ENCODE data around the gene CACNA2D3. TPM values are rescaled to one million over a fixed set of nuclear protein-coding genes. Genes with fewer than 3 reads are reported as not detected.

CACNA2D3 gene
- total RNA-seq, 1 donor from 2014 or later = 0.29 TPM

DNA sequence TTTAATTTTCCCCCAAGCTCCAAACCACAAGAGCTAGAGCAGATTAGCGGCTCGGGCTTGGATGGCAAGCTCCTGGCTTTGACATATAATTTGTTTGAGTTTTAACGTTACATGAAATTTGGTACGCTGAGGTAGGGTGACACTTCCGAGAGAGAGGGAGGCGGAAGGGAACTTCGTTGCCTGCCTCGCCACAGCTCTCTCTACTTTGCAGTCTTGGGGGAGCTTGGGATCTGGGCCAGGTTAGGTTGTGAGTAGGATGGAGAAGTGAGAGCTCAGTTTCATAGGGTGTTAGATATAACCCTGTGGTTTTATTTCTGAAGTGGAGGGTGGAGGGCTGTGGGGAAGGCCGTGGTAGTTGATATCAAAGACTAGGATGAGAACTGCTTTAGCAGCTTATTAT lies 765.8 kb downstream of the CACNA2D3 start:
- no peaks in the 10 kb centered on the region for H3K36me3 Mint-ChIP-seq (ENCODE audit: insufficient read depth)
- no peak for DNase-seq (ENCODE audit: low spot score, unreplicated experiment)
- no peak overlapping the region for H3K4me3 Mint-ChIP-seq (ENCODE audit: low read depth)
- no peak for TF ChIP-seq CTCF (IDR thresholded peaks at IDR 0.05; ENCODE audit: unreplicated experiment)
- no peak overlapping the region for H3K27ac Mint-ChIP-seq
- peaks cover 11% of the 10 kb centered on the region for H3K27me3 Mint-ChIP-seq
- H3K9me3 Mint-ChIP-seq (ENCODE audit: low read depth) = no peaks in the 10 kb centered on the region
- peaks cover 9% of the 10 kb centered on the region for H3K4me1 Mint-ChIP-seq (ENCODE audit: low read depth)

- no peak overlapping the region for H3K4me3 Mint-ChIP-seq (ENCODE audit: low read depth)
- H3K9me3 Mint-ChIP-seq (ENCODE audit: low read depth) = no peaks in the 10 kb centered on the region
- no peak overlapping the region for H3K27ac Mint-ChIP-seq
- peaks cover 7% of the 10 kb centered on the region for H3K27me3 Mint-ChIP-seq
- no peak for TF ChIP-seq CTCF (IDR thresholded peaks at IDR 0.05; ENCODE audit: unreplicated experiment)
- peaks cover 9% of the 10 kb centered on the region for H3K4me1 Mint-ChIP-seq (ENCODE audit: low read depth)
- H3K36me3 Mint-ChIP-seq (ENCODE audit: insufficient read depth) = no peaks in the 10 kb centered on the region
- no peak for DNase-seq (ENCODE audit: low spot score, unreplicated experiment)
These were observed 766.5 kb downstream of the CACNA2D3 start for GRCh38 chr3:54888873-54889272.

DNA sequence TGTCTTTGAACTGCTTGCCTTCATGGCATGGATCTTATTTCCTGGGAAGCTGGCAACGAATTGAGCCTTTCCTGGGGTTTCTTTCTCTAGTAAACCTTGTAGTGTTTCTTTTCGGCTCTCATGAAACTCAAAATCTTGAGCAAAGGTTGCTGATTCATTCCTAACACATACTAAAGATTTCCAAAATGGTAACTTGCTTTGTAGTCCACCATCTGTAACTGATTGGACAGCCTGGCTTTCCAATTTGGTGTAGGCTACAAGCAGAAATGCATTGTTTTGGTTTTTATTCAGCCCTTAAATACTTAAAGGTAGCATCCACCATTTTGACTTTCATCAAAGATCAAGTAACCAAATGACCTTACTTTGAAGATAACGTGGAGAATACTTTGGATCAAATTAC lies 767.4 kb downstream of the CACNA2D3 start:
- H3K9me3 Mint-ChIP-seq (ENCODE audit: low read depth) = no peaks in the 10 kb centered on the region
- DNase-seq (ENCODE audit: low spot score, unreplicated experiment) = no peak
- no peak for TF ChIP-seq CTCF (IDR thresholded peaks at IDR 0.05; ENCODE audit: unreplicated experiment)
- H3K4me1 Mint-ChIP-seq (ENCODE audit: low read depth) = peaks cover 9% of the 10 kb centered on the region
- H3K36me3 Mint-ChIP-seq (ENCODE audit: insufficient read depth) = no peaks in the 10 kb centered on the region
- H3K27me3 Mint-ChIP-seq = peaks cover 7% of the 10 kb centered on the region
- no peak overlapping the region for H3K4me3 Mint-ChIP-seq (ENCODE audit: low read depth)
- H3K27ac Mint-ChIP-seq = no peak overlapping the region

GRCh38 chr3:54891540-54891897 lies 769.2 kb downstream of the CACNA2D3 start:
- Mint-ChIP-seq H3K27ac (peak overlapping the region; percentile 85), H3K36me3 (ENCODE audit: insufficient read depth) (no peaks in the 10 kb centered on the region), H3K9me3 (ENCODE audit: low read depth) (no peaks in the 10 kb centered on the region), H3K4me3 (ENCODE audit: low read depth) (no peak overlapping the region), H3K27me3 (peaks cover 7% of the 10 kb centered on the region), H3K4me1 (ENCODE audit: low read depth) (peaks cover 9% of the 10 kb centered on the region)
- peak; percentile 14 for TF ChIP-seq CTCF (IDR thresholded peaks at IDR 0.05; ENCODE audit: unreplicated experiment)
- no peak for DNase-seq (ENCODE audit: low spot score, unreplicated experiment)

DNA sequence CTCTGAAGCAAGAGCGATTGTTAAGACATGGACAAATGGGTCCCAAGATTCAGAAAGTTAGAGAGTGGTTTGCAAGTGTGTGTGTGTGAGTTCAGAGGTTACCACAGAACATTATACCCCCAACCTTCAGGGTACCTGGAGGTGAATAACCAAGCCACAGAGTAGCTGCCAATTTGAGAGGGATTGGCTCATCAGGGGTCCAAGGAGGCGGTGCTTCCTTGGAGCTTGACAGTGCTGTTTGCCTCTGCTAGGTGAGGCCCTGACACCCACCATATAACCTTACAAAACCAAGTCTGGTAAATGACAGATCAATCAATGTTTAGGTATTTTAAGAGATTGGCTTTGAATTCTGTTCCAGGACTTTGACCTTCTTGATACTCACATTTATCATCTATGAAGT lies 769.8 kb downstream of the CACNA2D3 start:
- Mint-ChIP-seq H3K4me3 (ENCODE audit: low read depth) (no peak overlapping the region), H3K36me3 (ENCODE audit: insufficient read depth) (no peaks in the 10 kb centered on the region), H3K27ac (no peak overlapping the region), H3K27me3 (peaks cover 7% of the 10 kb centered on the region), H3K9me3 (ENCODE audit: low read depth) (no peaks in the 10 kb centered on the region), H3K4me1 (ENCODE audit: low read depth) (peaks cover 9% of the 10 kb centered on the region)
- TF ChIP-seq CTCF (IDR thresholded peaks at IDR 0.05; ENCODE audit: unreplicated experiment) = no peak
- DNase-seq (ENCODE audit: low spot score, unreplicated experiment) = no peak
